CD4-positive, alpha-beta T cell (primary cell): ENCODE measurements around the gene PLOD1. TPM values are rescaled to one million over a fixed set of nuclear protein-coding genes. Genes with fewer than 3 reads are reported as not detected.

Experiments
- ATAC-seq: fragments of 200-7000 bp; cut with Tn5 transposase; one replicate; pipeline ENCODE4 v1.10.0; 2022; ENCODE audit warnings: mild to moderate bottlenecking; ENCODE audit not compliant: poor library complexity
- CTCF ChIA-PET: fragments of 350-600 bp; sonication (Branson Sonifier 250); formaldehyde crosslinking; loops from one replicate; lab custom pipeline; 2021; ENCODE audit warnings: antibody characterized with exemption, inconsistent platforms; lab: Charles Lee
- POLR2A ChIA-PET: fragments of 350-600 bp; sonication (Branson Sonifier 250); formaldehyde crosslinking; loops from one replicate; lab custom pipeline; 2021; ENCODE audit warnings: antibody characterized with exemption, inconsistent platforms; lab: Charles Lee
- DNase-seq, 14 experiments: peaks; one replicate each; pipeline ENCODE4 v3.0.0-alpha.2; 2013 to 2020; ENCODE audit warnings: mixed read lengths in 2 of 14
- H3K27ac ChIP-seq, 2 donors: one replicate each; pipeline versions ENCODE4 v1.5.1 to v1.7.0; 2013; ENCODE audit warnings: low read length in 2 of 2, low read depth in 1 of 2, mild to moderate bottlenecking in 1 of 2
- H3K27me3 ChIP-seq, 2 experiments: 1 replicate in 1 of 2; 2 replicates in 1 of 2; pipeline versions ENCODE4 v1.6.1 to v1.7.0; 2013; ENCODE audit warnings: low read length in 2 of 2, control low read depth in 1 of 2, mild to moderate bottlenecking in 1 of 2, moderate library complexity in 1 of 2; ENCODE audit not compliant: insufficient read depth in 2 of 2, control insufficient read depth in 1 of 2
- H3K36me3 ChIP-seq: one replicate; pipeline ENCODE4 v1.6.1; 2013; ENCODE audit warnings: low read length, control low read depth; ENCODE audit not compliant: insufficient read depth
- H3K4me1 ChIP-seq: one replicate; pipeline ENCODE4 v1.6.1; 2013; ENCODE audit warnings: low read length, control low read depth; ENCODE audit not compliant: insufficient read depth
- H3K4me3 ChIP-seq: one replicate; pipeline ENCODE4 v1.5.1; 2013; ENCODE audit warnings: mild to moderate bottlenecking, low read length, moderate library complexity
- H3K9me3 ChIP-seq, 2 experiments: 1 replicate in 1 of 2; 2 replicates in 1 of 2; pipeline versions ENCODE4 v1.6.1 to v1.7.0; 2013; ENCODE audit warnings: low read length in 2 of 2, mild to moderate bottlenecking in 2 of 2, control low read depth in 1 of 2, moderate library complexity in 1 of 2; ENCODE audit not compliant: control insufficient read depth in 1 of 2, insufficient read depth in 1 of 2
- H3K27ac Mint-ChIP-seq: one replicate; pipeline ENCODE4 v1.8.0; 2020; ENCODE audit warnings: mixed read lengths
- H3K27me3 Mint-ChIP-seq: one replicate; pipeline ENCODE4 v1.8.0; 2021; ENCODE audit warnings: mixed read lengths
- H3K36me3 Mint-ChIP-seq: one replicate; pipeline ENCODE4 v1.8.0; 2021; ENCODE audit warnings: low read depth, mixed read lengths
- H3K4me1 Mint-ChIP-seq: one replicate; pipeline ENCODE4 v1.8.0; 2021; ENCODE audit warnings: low read depth, mixed read lengths
- H3K4me3 Mint-ChIP-seq: one replicate; pipeline ENCODE4 v1.8.0; 2020; ENCODE audit warnings: mild to moderate bottlenecking, mixed read lengths
- H3K9me3 Mint-ChIP-seq: one replicate; pipeline ENCODE4 v1.8.0; 2020; ENCODE audit warnings: mixed read lengths
- CTCF ChIP-seq: fragments of 200-600 bp; IDR thresholded peaks from one replicate; pipeline ENCODE4 v1.8.0; 2022; ENCODE audit warnings: antibody characterized with exemption, mild to moderate bottlenecking
- intact Hi-C, 2 experiments: fragments of 100-400 bp; cut with DNase I in 1 of 2; cut with micrococcal nuclease in 1 of 2; formaldehyde crosslinking; loops; one replicate each; pipeline versions ENCODE4 v1.15.1 to v1.9.0; 2023 to 2025; cut with DNase I, micrococcal nuclease
- total RNA-seq, 174 experiments: library from RNA in 2 of 174; stranded (reverse) in 2 of 174; gene quantifications; one replicate each; pipeline ENCODE4 v1.2.3 and lab custom pipeline; 2021 to 2026

PLOD1 gene
- total RNA-seq, 2 experiments from 2014 or later, result 1.6 to 1.8 TPM

- H3K4me1 Mint-ChIP-seq, result no peaks in the 10 kb centered on the region
- Histone ChIP-seq H3K27me3 (no peaks in the 10 kb centered on the region), H3K4me1 (no peaks in the 10 kb centered on the region), H3K27ac (no peak overlapping the region), H3K9me3 (no peaks in the 10 kb centered on the region), H3K36me3 (peaks cover 75% of the 10 kb centered on the region), H3K4me3 (no peak overlapping the region)
- no peak for ATAC-seq
- H3K27me3 Mint-ChIP-seq, result no peaks in the 10 kb centered on the region
- no peaks in the 10 kb centered on the region for H3K9me3 Mint-ChIP-seq
- ChIA-PET POLR2A (interaction anchor here (1.6 kb wide), 1 partner anchor 84 kb away, joined by 4 read pairs; no protein-coding TSS in a partner anchor), CTCF (no interaction called here)
- no peak for DNase-seq
- no peak overlapping the region for H3K4me3 Mint-ChIP-seq
- no peak overlapping the region for H3K27ac Mint-ChIP-seq
- H3K36me3 Mint-ChIP-seq, result peaks cover 77% of the 10 kb centered on the region
- TF ChIP-seq CTCF, result no peak
- intact Hi-C loops, result no loop called here
Observed at GRCh38 chr1:11991969-11992676, 57.6 kb downstream of the PLOD1 start.

- H3K27me3 ChIP-seq, result no peaks in the 10 kb centered on the region
- POLR2A ChIA-PET, result no interaction called here
- H3K36me3 ChIP-seq, result peaks cover 72% of the 10 kb centered on the region
- CTCF ChIA-PET, result no interaction called here
- no peaks in the 10 kb centered on the region for H3K4me1 Mint-ChIP-seq
- H3K27ac Mint-ChIP-seq, result no peak overlapping the region
- ATAC-seq (no peak), DNase-seq (no peak)
- no peak overlapping the region for H3K27ac ChIP-seq
- H3K9me3 ChIP-seq, result no peaks in the 10 kb centered on the region
- no peak overlapping the region for H3K4me3 ChIP-seq
- no peaks in the 10 kb centered on the region for H3K9me3 Mint-ChIP-seq
- TF ChIP-seq CTCF, result no peak
- peaks cover 83% of the 10 kb centered on the region for H3K36me3 Mint-ChIP-seq
- no peaks in the 10 kb centered on the region for H3K27me3 Mint-ChIP-seq
- no peak overlapping the region for H3K4me3 Mint-ChIP-seq
- intact Hi-C loops, result no loop called here
- H3K4me1 ChIP-seq, result no peaks in the 10 kb centered on the region
Observed at GRCh38 chr1:11997081-11997850, 62.7 kb downstream of the PLOD1 start.

- Histone ChIP-seq H3K27me3 (no peaks in the 10 kb centered on the region), H3K27ac (no peak overlapping the region), H3K4me3 (no peak overlapping the region), H3K9me3 (no peaks in the 10 kb centered on the region), H3K4me1 (no peaks in the 10 kb centered on the region), H3K36me3 (peaks cover 70% of the 10 kb centered on the region)
- peaks cover 89% of the 10 kb centered on the region for H3K36me3 Mint-ChIP-seq
- no peak overlapping the region for H3K4me3 Mint-ChIP-seq
- no peak overlapping the region for H3K27ac Mint-ChIP-seq
- H3K9me3 Mint-ChIP-seq, result no peaks in the 10 kb centered on the region
- ATAC-seq, result no peak
- CTCF ChIA-PET, result no interaction called here
- TF ChIP-seq CTCF, result no peak
- no peak for DNase-seq
- intact Hi-C loops, result no loop called here
- no peaks in the 10 kb centered on the region for H3K4me1 Mint-ChIP-seq
- POLR2A ChIA-PET, result no interaction called here
- no peaks in the 10 kb centered on the region for H3K27me3 Mint-ChIP-seq
Observed at GRCh38 chr1:11998636-11999035, 64.1 kb downstream of the PLOD1 start.
